Glutamatergic neuron (in vitro differentiated cells): Measurements from ENCODE around the gene CREBBP. TPM values are rescaled to one million over a fixed set of nuclear protein-coding genes. Genes with fewer than 3 reads are reported as not detected.

Experiments used
- DNase-seq: peaks from one replicate; pipeline ENCODE4 v3.0.0; 2022
- H3K27ac Mint-ChIP-seq: one replicate; pipeline ENCODE4 v1.8.0; 2020; ENCODE audit warnings: mild to moderate bottlenecking, mixed read lengths, inconsistent platforms; ENCODE audit not compliant: unreplicated experiment
- H3K27me3 Mint-ChIP-seq: one replicate; pipeline ENCODE4 v1.8.0; 2020; ENCODE audit warnings: mild to moderate bottlenecking, moderate library complexity, mixed read lengths, inconsistent platforms; ENCODE audit not compliant: unreplicated experiment
- H3K36me3 Mint-ChIP-seq: one replicate; pipeline ENCODE4 v1.8.0; 2020; ENCODE audit warnings: mild to moderate bottlenecking, mixed read lengths, inconsistent platforms; ENCODE audit not compliant: unreplicated experiment
- H3K4me1 Mint-ChIP-seq: one replicate; pipeline ENCODE4 v1.8.0; 2020; ENCODE audit warnings: mild to moderate bottlenecking, low read depth, mixed read lengths, inconsistent platforms; ENCODE audit not compliant: unreplicated experiment
- H3K4me3 Mint-ChIP-seq: one replicate; pipeline ENCODE4 v1.8.0; 2020; ENCODE audit warnings: mild to moderate bottlenecking, mixed read lengths, inconsistent platforms; ENCODE audit not compliant: unreplicated experiment
- H3K9me3 Mint-ChIP-seq: one replicate; pipeline ENCODE4 v1.8.0; 2020; ENCODE audit warnings: mild to moderate bottlenecking, moderate library complexity, mixed read lengths, inconsistent platforms; ENCODE audit not compliant: unreplicated experiment
- CTCF ChIP-seq: fragments of 200-600 bp; sonication (generic); IDR thresholded peaks from one replicate; pipeline ENCODE4 v1.5.0; 2021; ENCODE audit not compliant: partially characterized antibody, unreplicated experiment
- total RNA-seq: library from RNA; stranded (reverse); fragmentation: NEBNext Ultra II Directional; extraction: Animal tissue kit (Norgen Biotek cat#: 25700); gene quantifications from one replicate; pipeline ENCODE4 v1.2.1, GENCODE V29; 2021; ENCODE audit not compliant: unreplicated experiment

Gene CREBBP
- total RNA-seq, 1 donor from 2014 or later: 96.9 TPM

- Mint-ChIP-seq H3K9me3 (peaks cover 7% of the 10 kb centered on the region), H3K4me3 (no peak overlapping the region), H3K36me3 (no peaks in the 10 kb centered on the region), H3K27me3 (peaks cover 5% of the 10 kb centered on the region), H3K27ac (no peak overlapping the region), H3K4me1 (peaks cover 23% of the 10 kb centered on the region)
- DNase-seq: no peak
- no peak for TF ChIP-seq CTCF
Observed at GRCh38 chr16:3789375-3790099, 91.0 kb downstream of the CREBBP start.

GRCh38 chr16:3788711-3789374 is 91.7 kb downstream of the CREBBP start:
- no peak overlapping the region for H3K4me3 Mint-ChIP-seq
- H3K36me3 Mint-ChIP-seq: no peaks in the 10 kb centered on the region
- peaks cover 6% of the 10 kb centered on the region for H3K27me3 Mint-ChIP-seq
- no peak overlapping the region for H3K27ac Mint-ChIP-seq
- no peak for TF ChIP-seq CTCF
- peaks cover 7% of the 10 kb centered on the region for H3K9me3 Mint-ChIP-seq
- no peak for DNase-seq
- peaks cover 26% of the 10 kb centered on the region for H3K4me1 Mint-ChIP-seq

- no peak for TF ChIP-seq CTCF
- Mint-ChIP-seq H3K27me3 (peaks cover 6% of the 10 kb centered on the region), H3K36me3 (no peaks in the 10 kb centered on the region), H3K9me3 (peaks cover 9% of the 10 kb centered on the region), H3K27ac (peak overlapping the region; percentile 52), H3K4me3 (no peak overlapping the region), H3K4me1 (peaks cover 26% of the 10 kb centered on the region)
- DNase-seq: peak; percentile 60
Observed at GRCh38 chr16:3787924-3788661, 92.4 kb downstream of the CREBBP start.

- DNase-seq: no peak
- no peak overlapping the region for H3K4me3 Mint-ChIP-seq
- peaks cover 5% of the 10 kb centered on the region for H3K9me3 Mint-ChIP-seq
- H3K4me1 Mint-ChIP-seq: peaks cover 18% of the 10 kb centered on the region
- no peaks in the 10 kb centered on the region for H3K36me3 Mint-ChIP-seq
- no peak overlapping the region for H3K27ac Mint-ChIP-seq
- TF ChIP-seq CTCF: no peak
- H3K27me3 Mint-ChIP-seq: peaks cover 8% of the 10 kb centered on the region
Observed at GRCh38 chr16:3785413-3785812, 95.1 kb downstream of the CREBBP start.

GRCh38 chr16:3783516-3783915 is 97.0 kb downstream of the CREBBP start:
- no peak overlapping the region for H3K4me3 Mint-ChIP-seq
- H3K36me3 Mint-ChIP-seq: no peaks in the 10 kb centered on the region
- peaks cover 18% of the 10 kb centered on the region for H3K4me1 Mint-ChIP-seq
- peaks cover 9% of the 10 kb centered on the region for H3K9me3 Mint-ChIP-seq
- no peak for DNase-seq
- no peak overlapping the region for H3K27ac Mint-ChIP-seq
- no peak for TF ChIP-seq CTCF
- H3K27me3 Mint-ChIP-seq: peaks cover 5% of the 10 kb centered on the region
